OCI-LY7 (cell line): Measurements from ENCODE around the gene KIFC1. TPM values are rescaled to one million over a fixed set of nuclear protein-coding genes. Genes with fewer than 3 reads are reported as not detected.
"Not testable (repeated sequence)": the region's sequence is repeated elsewhere in the genome, so short reads cannot be mapped to it uniquely, and the experiment has no call there.

Source experiments
- BruUV-seq: library from RNA; stranded (reverse); fragments of 400-500 nt; replicated peaks from 2 replicates; lab custom pipeline; 2021; lab: Mats Ljungman, UMichigan
- CTCF ChIA-PET: fragments of 300-600 bp; sonication (Branson Sonifier 250); formaldehyde crosslinking; loops from one replicate; lab custom pipeline; 2022; ENCODE audit warnings: antibody characterized with exemption; ENCODE audit not compliant: unreplicated experiment; lab: Charles Lee
- POLR2A ChIA-PET: fragments of 300-600 bp; sonication (Branson Sonifier 250); formaldehyde crosslinking; loops from one replicate; lab custom pipeline; 2022; ENCODE audit warnings: antibody characterized with exemption; lab: Charles Lee
- DNase-seq: peaks from one replicate; pipeline ENCODE4 v3.0.0-alpha.2; 2015; ENCODE audit warnings: low spot score
- H2AFZ ChIP-seq: fragments of 200-600 bp; sonication (generic), shearing (Covaris generic); 2 replicates; pipeline ENCODE4 v1.6.1; 2014; ENCODE audit warnings: mild to moderate bottlenecking, antibody characterized with exemption, low read length, moderate library complexity
- H3K27ac ChIP-seq: fragments of 200-600 bp; sonication (generic); 2 replicates; pipeline ENCODE4 v1.5.1; 2014; ENCODE audit warnings: mixed run types, low read depth, mild to moderate bottlenecking, moderate library complexity, low read length, inconsistent platforms; ENCODE audit not compliant: poor library complexity, severe bottlenecking
- H3K36me3 ChIP-seq: fragments of 200-600 bp; sonication (generic); 2 replicates; pipeline ENCODE4 v1.6.1; 2014; ENCODE audit warnings: mild to moderate bottlenecking, antibody characterized with exemption, low read length, moderate library complexity, mixed read lengths; ENCODE audit not compliant: insufficient read depth
- H3K4me1 ChIP-seq: fragments of 200-600 bp; sonication (generic); 2 replicates; pipeline ENCODE4 v1.5.1; 2014; ENCODE audit warnings: mild to moderate bottlenecking, low read length; ENCODE audit not compliant: insufficient read depth, poor library complexity, severe bottlenecking
- H3K4me2 ChIP-seq: fragments of 200-600 bp; sonication (generic); 2 replicates; pipeline ENCODE4 v1.6.1; 2014; ENCODE audit warnings: mild to moderate bottlenecking, low read length
- H3K4me3 ChIP-seq: fragments of 200-600 bp; sonication (generic); 2 replicates; pipeline ENCODE4 v1.5.1; 2014; ENCODE audit warnings: mild to moderate bottlenecking, low read depth, low read length; ENCODE audit not compliant: poor library complexity, severe bottlenecking
- H3K79me2 ChIP-seq: fragments of 200-600 bp; sonication (generic); 2 replicates; pipeline ENCODE4 v1.6.1; 2016; ENCODE audit warnings: low read depth, mild to moderate bottlenecking, low read length, moderate library complexity, mixed read lengths; ENCODE audit not compliant: insufficient read depth
- H3K9me2 ChIP-seq: fragments of 200-600 bp; sonication (generic); 2 replicates; pipeline ENCODE4 v1.6.1; 2016; ENCODE audit warnings: mild to moderate bottlenecking, low read length, mixed read lengths; ENCODE audit not compliant: insufficient read depth
- H3K9me3 ChIP-seq: fragments of 200-600 bp; sonication (generic); 2 replicates; pipeline ENCODE4 v1.6.1; 2014; ENCODE audit warnings: mild to moderate bottlenecking, mixed run types, low read length, mixed read lengths
- H4K20me1 ChIP-seq: fragments of 200-600 bp; sonication (generic); 2 replicates; pipeline ENCODE4 v1.6.1; 2014; ENCODE audit warnings: mild to moderate bottlenecking, antibody characterized with exemption, low read length, moderate library complexity, mixed read lengths; ENCODE audit not compliant: insufficient read depth
- EZH2phosphoT487 ChIP-seq: fragments of 200-600 bp; sonication (generic); IDR thresholded peaks from 2 replicates; pipeline ENCODE4 v1.6.1; 2018; ENCODE audit warnings: low read depth, borderline replicate concordance, mild to moderate bottlenecking, mixed run types, antibody characterized with exemption, low read length, moderate library complexity, mixed read lengths
- intact Hi-C: fragments of 100-400 bp; cut with micrococcal nuclease; formaldehyde crosslinking; loops from one replicate; pipeline ENCODE4 v1.10.0; 2022; ENCODE audit not compliant: unreplicated experiment
- total RNA-seq, 2 experiments: library from RNA; depleted of rRNA in 1 of 2; stranded (reverse); fragments of >200 nt in 1 of 2; shearing (Covaris generic) in 1 of 2; gene quantifications; 2 replicates each; pipeline ENCODE4 v1.2.3, GENCODE V29; 2014 to 2022
- TF ChIP-seq, protein P1 (sequence below): fragments of 200-600 bp; sonication (generic); conservative IDR thresholded peaks from 2 replicates; pipeline ENCODE4 v1.5.1; 2014; ENCODE audit warnings: mild to moderate bottlenecking, antibody characterized with exemption, low read length, moderate library complexity, mixed read lengths

Gene KIFC1
- total RNA-seq, 2 experiments from 2014 or later = 138 to 167 TPM

- no peaks in the 10 kb centered on the region for H3K36me3 ChIP-seq
- no peak for DNase-seq
- peaks cover 10% of the 10 kb centered on the region for H3K4me1 ChIP-seq
- no peak overlapping the region for H3K4me2 ChIP-seq
- ChIA-PET POLR2A (interaction anchor here (0.7 kb wide), 1 partner anchor 25 kb away, joined by 4 read pairs; no protein-coding TSS in a partner anchor), CTCF (interaction anchor here (1.4 kb wide), 1 partner anchor 14 kb away, joined by 5 read pairs; no protein-coding TSS in a partner anchor)
- no TSS peak for BruUV-seq
- no peak overlapping the region for H3K4me3 ChIP-seq
- H3K9me3 ChIP-seq = no peaks in the 10 kb centered on the region
- no peak overlapping the region for H3K27ac ChIP-seq
- H3K9me2 ChIP-seq = no peaks in the 10 kb centered on the region
- no peak overlapping the region for H2AFZ ChIP-seq
- H4K20me1 ChIP-seq = no peaks in the 10 kb centered on the region
- intact Hi-C loops = no loop called here
- H3K79me2 ChIP-seq = no peaks in the 10 kb centered on the region
- no peak for TF ChIP-seq EZH2phosphoT487
- TF ChIP-seq, protein P1, sequence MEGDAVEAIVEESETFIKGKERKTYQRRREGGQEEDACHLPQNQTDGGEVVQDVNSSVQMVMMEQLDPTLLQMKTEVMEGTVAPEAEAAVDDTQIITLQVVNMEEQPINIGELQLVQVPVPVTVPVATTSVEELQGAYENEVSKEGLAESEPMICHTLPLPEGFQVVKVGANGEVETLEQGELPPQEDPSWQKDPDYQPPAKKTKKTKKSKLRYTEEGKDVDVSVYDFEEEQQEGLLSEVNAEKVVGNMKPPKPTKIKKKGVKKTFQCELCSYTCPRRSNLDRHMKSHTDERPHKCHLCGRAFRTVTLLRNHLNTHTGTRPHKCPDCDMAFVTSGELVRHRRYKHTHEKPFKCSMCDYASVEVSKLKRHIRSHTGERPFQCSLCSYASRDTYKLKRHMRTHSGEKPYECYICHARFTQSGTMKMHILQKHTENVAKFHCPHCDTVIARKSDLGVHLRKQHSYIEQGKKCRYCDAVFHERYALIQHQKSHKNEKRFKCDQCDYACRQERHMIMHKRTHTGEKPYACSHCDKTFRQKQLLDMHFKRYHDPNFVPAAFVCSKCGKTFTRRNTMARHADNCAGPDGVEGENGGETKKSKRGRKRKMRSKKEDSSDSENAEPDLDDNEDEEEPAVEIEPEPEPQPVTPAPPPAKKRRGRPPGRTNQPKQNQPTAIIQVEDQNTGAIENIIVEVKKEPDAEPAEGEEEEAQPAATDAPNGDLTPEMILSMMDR = no peak
Observed at GRCh38 chr6:33375143-33375671, 16.4 kb upstream of the KIFC1 start.

DNA sequence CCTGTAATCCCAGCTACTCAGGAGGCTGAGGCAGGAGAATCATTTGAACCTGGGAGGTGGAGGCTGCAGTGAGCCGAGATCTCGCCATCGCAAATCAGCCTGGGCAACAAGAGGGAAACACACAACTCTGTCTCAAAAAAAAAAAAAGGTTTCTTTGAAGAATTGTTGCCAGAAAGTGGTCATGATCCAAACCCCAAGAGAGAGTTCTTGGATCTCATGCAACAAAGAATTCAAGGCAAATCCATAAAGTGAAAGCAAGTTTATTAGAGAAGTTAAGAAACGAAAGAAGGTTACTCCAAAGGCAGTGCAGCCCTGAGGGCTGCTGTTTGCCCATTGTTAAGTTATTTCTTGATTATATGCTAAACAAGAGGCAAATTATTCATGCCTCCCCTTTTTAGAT, 14.5 kb upstream of the KIFC1 start:
- Histone ChIP-seq H3K4me2 (no peak overlapping the region), H3K27ac (no peak overlapping the region), H3K4me1 (peaks cover 10% of the 10 kb centered on the region), H3K9me3 (no peaks in the 10 kb centered on the region), H3K9me2 (no peaks in the 10 kb centered on the region), H2AFZ (no peak overlapping the region), H4K20me1 (no peaks in the 10 kb centered on the region), H3K36me3 (no peaks in the 10 kb centered on the region), H3K4me3 (no peak overlapping the region), H3K79me2 (no peaks in the 10 kb centered on the region)
- no TSS peak for BruUV-seq
- intact Hi-C loops = no loop called here
- ChIA-PET POLR2A (no interaction called here), CTCF (no interaction called here)
- DNase-seq = no peak
- TF ChIP-seq, protein P1 = no peak
- TF ChIP-seq EZH2phosphoT487 = no peak

- H3K9me3 ChIP-seq, H3K4me1 ChIP-seq, H3K4me3 ChIP-seq, H4K20me1 ChIP-seq, CTCF ChIA-PET, H3K36me3 ChIP-seq, H3K9me2 ChIP-seq, H3K27ac ChIP-seq, POLR2A ChIA-PET, BruUV-seq, intact Hi-C loops, H3K79me2 ChIP-seq, DNase-seq, H3K4me2 ChIP-seq, H2AFZ ChIP-seq: not testable (repeated sequence)
Observed at GRCh38 chr6:33379184-33379583, 12.4 kb upstream of the KIFC1 start.
